Right lobe of liver (tissue), 6 donors: ENCODE data around the gene POU1F1. TPM values are rescaled to one million over a fixed set of nuclear protein-coding genes. Genes with fewer than 3 reads are reported as not detected.
A peak's percentile ranks its signal among the peaks of the same experiment; 100 is the strongest.

Experiments
- ATAC-seq, 4 donors: fragments of 200-7000 bp; cut with Tn5 transposase; one replicate each; pipeline ENCODE4 v1.9.1; 2020; ENCODE audit warnings: mild to moderate bottlenecking in 4 of 4, moderate library complexity in 4 of 4
- DNase-seq, 3 donors: peaks; one replicate each; pipeline ENCODE4 v3.0.0-alpha.2; 2020
- H3K27ac ChIP-seq, 3 donors: fragments of 200-600 bp; one replicate each; pipeline ENCODE4 v1.8.0; 2022
- H3K27me3 ChIP-seq, 2 donors: fragments of 200-600 bp; one replicate each; pipeline ENCODE4 v1.8.0; 2022
- H3K36me3 ChIP-seq, 4 donors: fragments of 200-600 bp; sonication (generic) in 1 of 4; one replicate each; pipeline versions ENCODE4 v1.5.1 to v1.8.0; 2017 to 2022; ENCODE audit warnings: control low read depth in 1 of 4
- H3K4me1 ChIP-seq, 4 donors: fragments of 200-600 bp; sonication (generic) in 1 of 4; one replicate each; pipeline versions ENCODE4 v1.5.1 to v1.8.0; 2017 to 2022; ENCODE audit warnings: control low read depth in 1 of 4
- H3K4me3 ChIP-seq, 3 donors: fragments of 200-600 bp; one replicate each; pipeline ENCODE4 v1.8.0; 2022
- H3K9me3 ChIP-seq, 4 donors: fragments of 200-600 bp; sonication (generic) in 1 of 4; one replicate each; pipeline versions ENCODE4 v1.5.1 to v1.8.0; 2017 to 2022; ENCODE audit warnings: control low read depth in 1 of 4
- POLR2A ChIP-seq: fragments of 450-650 bp; IDR thresholded peaks from one replicate; pipeline ENCODE4 v1.6.1; 2017; ENCODE audit warnings: antibody characterized with exemption, mild to moderate bottlenecking
- WGBS: methylation state at CpG from one replicate; pipeline ENCODE4 v1.1.6; 2018; ENCODE audit warnings: low coverage, low lambda C conversion rate; ENCODE audit not compliant: insufficient coverage; ENCODE audit errors: missing lambda C conversion rate; 5-methylcytosine and 5-hydroxymethylcytosine counted together
- intact Hi-C, 2 donors: fragments of 100-400 bp; cut with DNase I; formaldehyde crosslinking; loops; one replicate each; pipeline versions ENCODE4 v1.11.2 to v1.14.1; 2022
- total RNA-seq, 6 experiments: library from RNA; depleted of rRNA in 2 of 6; stranded (reverse); fragments of >200 nt in 2 of 6; fragmentation: NEBNext Ultra II Directional in 3 of 6; extraction: Animal tissue kit (Norgen Biotek cat#: 25700) in 3 of 6; gene quantifications; one replicate each; pipeline versions ENCODE4 v1.1.0 to v1.2.4, GENCODE V29; 2016 to 2023
- TF ChIP-seq, protein P1 (sequence below), 4 donors: fragments of 200-600 bp in 3 of 4; fragments of 450-650 bp in 1 of 4; IDR thresholded peaks; one replicate each; pipeline versions ENCODE4 v1.5.1 to v1.8.0; 2016 to 2022; ENCODE audit warnings: antibody characterized with exemption in 4 of 4, mild to moderate bottlenecking in 2 of 4
- donor health status: DM: no; HTN: yes; CAD: no.
- donor health status: DM: no; HTN: no; CAD: no.
- donor health status: DM: no; HTN: no; CAD: no.
- donor health status: DM: no; HTN: yes; CAD: no.
- donor health status: DM: no; HTN: yes; CAD: no.

The POU1F1 gene
- total RNA-seq, 6 experiments from 2014 or later: not detected

- Histone ChIP-seq H3K27me3 (no peaks in the 10 kb centered on the region), H3K4me1 (no peaks in the 10 kb centered on the region), H3K4me3 (no peak overlapping the region), H3K9me3 (no peaks in the 10 kb centered on the region), H3K36me3 (no peaks in the 10 kb centered on the region), H3K27ac (peak overlapping the region in 1 of 3 donors; percentile 13)
- ATAC-seq: peak; percentile 16 to 90 (median 79)
- WGBS: 52% methylated on average over 8 of the region's 8 CpGs
- no peak for DNase-seq
- intact Hi-C loops: no loop called here
- TF ChIP-seq, protein P1, sequence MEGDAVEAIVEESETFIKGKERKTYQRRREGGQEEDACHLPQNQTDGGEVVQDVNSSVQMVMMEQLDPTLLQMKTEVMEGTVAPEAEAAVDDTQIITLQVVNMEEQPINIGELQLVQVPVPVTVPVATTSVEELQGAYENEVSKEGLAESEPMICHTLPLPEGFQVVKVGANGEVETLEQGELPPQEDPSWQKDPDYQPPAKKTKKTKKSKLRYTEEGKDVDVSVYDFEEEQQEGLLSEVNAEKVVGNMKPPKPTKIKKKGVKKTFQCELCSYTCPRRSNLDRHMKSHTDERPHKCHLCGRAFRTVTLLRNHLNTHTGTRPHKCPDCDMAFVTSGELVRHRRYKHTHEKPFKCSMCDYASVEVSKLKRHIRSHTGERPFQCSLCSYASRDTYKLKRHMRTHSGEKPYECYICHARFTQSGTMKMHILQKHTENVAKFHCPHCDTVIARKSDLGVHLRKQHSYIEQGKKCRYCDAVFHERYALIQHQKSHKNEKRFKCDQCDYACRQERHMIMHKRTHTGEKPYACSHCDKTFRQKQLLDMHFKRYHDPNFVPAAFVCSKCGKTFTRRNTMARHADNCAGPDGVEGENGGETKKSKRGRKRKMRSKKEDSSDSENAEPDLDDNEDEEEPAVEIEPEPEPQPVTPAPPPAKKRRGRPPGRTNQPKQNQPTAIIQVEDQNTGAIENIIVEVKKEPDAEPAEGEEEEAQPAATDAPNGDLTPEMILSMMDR (IDR thresholded peaks at IDR 0.05): no peak
- no peak for TF ChIP-seq POLR2A
Observed at GRCh38 chr3:87267953-87268645, 8.3 kb downstream of the POU1F1 start.

DNA sequence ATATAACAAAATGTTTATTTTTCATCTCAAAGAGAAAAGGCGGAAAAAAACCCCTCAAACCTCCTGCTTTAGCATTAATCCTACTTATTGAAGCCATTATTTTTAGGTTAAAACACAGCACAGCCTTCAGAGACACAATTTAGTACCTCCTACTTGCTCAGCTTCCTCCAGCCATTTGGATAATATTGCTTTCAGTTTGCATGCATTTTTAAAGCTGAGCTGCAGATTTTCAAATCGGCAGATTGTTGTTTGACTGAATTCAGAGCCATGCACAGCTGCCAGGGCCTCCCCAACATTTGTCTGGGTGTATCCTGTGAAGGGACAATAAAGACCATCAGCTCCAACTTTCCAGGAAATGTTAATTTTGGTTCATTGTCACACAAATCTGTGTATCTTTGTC, 14.5 kb downstream of the POU1F1 start:
- WGBS: 33% methylated on average over 2 of the region's 2 CpGs
- H3K27ac ChIP-seq: no peak overlapping the region
- H3K4me1 ChIP-seq: peaks cover 0 to 5% (median 0%) of the 10 kb centered on the region in 4 donors
- DNase-seq (no peak), ATAC-seq (peak in 2 of 4 donors; percentile 43 to 48)
- H3K9me3 ChIP-seq: no peaks in the 10 kb centered on the region
- H3K36me3 ChIP-seq: no peaks in the 10 kb centered on the region
- no peak overlapping the region for H3K4me3 ChIP-seq
- intact Hi-C loops: no loop called here
- H3K27me3 ChIP-seq: no peaks in the 10 kb centered on the region
- no peak for TF ChIP-seq POLR2A
- TF ChIP-seq, protein P1 (IDR thresholded peaks at IDR 0.05): no peak

DNA sequence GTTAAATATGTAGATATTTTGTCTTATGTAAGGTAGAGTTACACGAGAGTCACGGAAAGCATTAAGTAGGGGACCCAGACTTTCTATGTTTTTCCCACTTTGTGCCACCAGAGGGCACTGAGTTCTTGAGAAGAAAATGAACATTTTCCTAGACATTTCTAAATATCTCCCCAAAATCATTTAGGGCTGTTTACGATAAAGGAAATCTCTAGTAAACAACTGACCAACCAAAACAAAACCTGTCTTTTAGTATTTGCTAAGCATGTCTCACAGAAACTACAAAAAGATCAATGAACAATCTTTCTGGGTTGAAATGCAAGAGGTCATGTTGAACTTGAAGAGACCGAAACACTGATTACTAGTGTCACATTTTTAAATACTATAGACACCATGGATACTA, 16.1 kb downstream of the POU1F1 start:
- Histone ChIP-seq H3K4me1 (peaks cover 0 to 5% (median 0%) of the 10 kb centered on the region in 4 donors), H3K27me3 (no peaks in the 10 kb centered on the region), H3K36me3 (no peaks in the 10 kb centered on the region), H3K27ac (no peak overlapping the region), H3K4me3 (no peak overlapping the region), H3K9me3 (no peaks in the 10 kb centered on the region)
- 27% methylated on average over 4 of the region's 4 CpGs for WGBS
- DNase-seq (no peak), ATAC-seq (peak; percentile 69 to 86 (median 80))
- intact Hi-C loops: no loop called here
- no peak for TF ChIP-seq POLR2A
- TF ChIP-seq, protein P1 (IDR thresholded peaks at IDR 0.05): peak; percentile 55 to 78 (median 71)

GRCh38 chr3:87250009-87250408, 26.4 kb downstream of the POU1F1 start:
- Histone ChIP-seq H3K4me1 (no peaks in the 10 kb centered on the region), H3K27me3 (no peaks in the 10 kb centered on the region), H3K9me3 (no peaks in the 10 kb centered on the region), H3K27ac (no peak overlapping the region), H3K4me3 (no peak overlapping the region), H3K36me3 (peaks cover 0 to 25% (median 9%) of the 10 kb centered on the region in 4 donors)
- intact Hi-C loops: no loop called here
- no peak for TF ChIP-seq POLR2A
- TF ChIP-seq, protein P1 (IDR thresholded peaks at IDR 0.05): no peak
- ATAC-seq (no peak), DNase-seq (no peak)
- 100% methylated on average over 1 of the region's 1 CpG for WGBS
